GM18861 (cell line): ENCODE data around the gene LSAMP.

Experiments used
- ATAC-seq: cut with Tn5 transposase; IDR thresholded peaks from one replicate; pipeline ENCODE4 v1.9.1; 2021; ENCODE audit not compliant: unreplicated experiment

The LSAMP gene

GRCh38 chr3:116432795-116433194 lies 12.5 kb downstream of the LSAMP start:
- no peak for ATAC-seq

- no peak for ATAC-seq
These were observed 15.6 kb downstream of the LSAMP start for GRCh38 chr3:116429479-116430269.

GRCh38 chr3:116426036-116426435 lies 19.3 kb downstream of the LSAMP start:
- no peak for ATAC-seq

- no peak for ATAC-seq
These were observed 20.2 kb downstream of the LSAMP start for GRCh38 chr3:116425126-116425525.

- ATAC-seq, result no peak
These were observed 21.3 kb downstream of the LSAMP start for GRCh38 chr3:116423945-116424344.

- no peak for ATAC-seq
These were observed 21.9 kb downstream of the LSAMP start for GRCh38 chr3:116423374-116423773.

GRCh38 chr3:116417151-116417550 lies 28.1 kb downstream of the LSAMP start:
- ATAC-seq, result no peak

- no peak for ATAC-seq
These were observed 32.0 kb downstream of the LSAMP start for GRCh38 chr3:116413319-116413718.

- ATAC-seq, result no peak
These were observed 36.8 kb downstream of the LSAMP start for GRCh38 chr3:116408473-116408872.

GRCh38 chr3:116405231-116405630 lies 40.1 kb downstream of the LSAMP start:
- no peak for ATAC-seq

GRCh38 chr3:116399701-116400226 lies 45.5 kb downstream of the LSAMP start:
- no peak for ATAC-seq

GRCh38 chr3:116394365-116394764 lies 50.9 kb downstream of the LSAMP start:
- no peak for ATAC-seq

GRCh38 chr3:116393199-116393598 lies 52.1 kb downstream of the LSAMP start:
- no peak for ATAC-seq

GRCh38 chr3:116392291-116392690 lies 53.0 kb downstream of the LSAMP start:
- ATAC-seq, result no peak

- ATAC-seq, result no peak
These were observed 53.7 kb downstream of the LSAMP start for GRCh38 chr3:116391296-116392201.

- no peak for ATAC-seq
These were observed 55.0 kb downstream of the LSAMP start for GRCh38 chr3:116390318-116390717.

GRCh38 chr3:116388867-116389385 lies 56.4 kb downstream of the LSAMP start:
- no peak for ATAC-seq

GRCh38 chr3:116386168-116386567 lies 59.1 kb downstream of the LSAMP start:
- ATAC-seq, result no peak

- ATAC-seq, result no peak
These were observed 60.6 kb downstream of the LSAMP start for GRCh38 chr3:116384717-116385116.

- ATAC-seq, result no peak
These were observed 67.2 kb downstream of the LSAMP start for GRCh38 chr3:116378077-116378476.

GRCh38 chr3:116374901-116375300 lies 70.4 kb downstream of the LSAMP start:
- no peak for ATAC-seq
